HG02840 (cell line): ENCODE measurements around the gene SNX1.

ENCODE experiments used
- ATAC-seq: cut with Tn5 transposase; IDR thresholded peaks from one replicate; pipeline ENCODE4 v1.9.1; 2021; ENCODE audit warnings: mild to moderate bottlenecking, moderate library complexity, moderate number of reproducible peaks; ENCODE audit not compliant: unreplicated experiment, low FRiP score

SNX1 gene

DNA sequence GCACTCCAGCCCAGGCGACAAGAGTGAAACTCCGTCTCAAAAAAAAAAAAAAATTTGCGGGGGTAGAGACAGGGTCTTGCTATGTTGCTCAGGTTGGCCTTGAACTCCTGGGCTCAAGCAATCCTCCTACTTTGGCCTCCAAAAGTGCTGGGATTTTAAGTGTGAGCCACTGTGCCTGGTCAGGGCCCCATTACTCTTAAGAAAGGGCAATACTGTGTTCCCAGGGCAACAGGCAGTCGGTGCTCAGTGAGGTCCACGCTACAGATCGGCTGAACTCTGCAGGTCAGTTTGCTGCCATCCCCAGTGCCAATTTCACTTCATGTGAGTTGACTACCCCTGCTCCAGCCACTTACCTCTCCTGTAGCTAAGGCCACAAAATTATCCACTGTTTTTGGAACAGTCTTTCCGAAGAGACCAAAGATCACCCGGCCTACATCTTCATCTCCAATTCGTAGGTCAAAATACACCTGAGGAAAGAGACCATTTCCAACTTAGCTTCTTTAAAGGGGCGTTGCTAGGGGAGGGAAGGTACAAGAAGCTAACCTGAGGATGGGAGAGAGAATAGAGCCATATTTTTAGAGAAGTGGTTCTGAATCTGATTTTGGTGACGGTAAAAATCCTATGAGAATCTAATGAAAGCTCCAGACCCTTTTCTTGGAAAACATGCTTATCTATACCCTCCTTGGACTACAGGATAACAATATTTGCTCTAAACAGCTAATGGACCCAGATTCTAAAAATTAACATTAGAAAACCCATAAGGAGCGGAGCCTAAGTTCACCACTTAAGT, 66.1 kb downstream of the SNX1 start:
- no peak for ATAC-seq

DNA sequence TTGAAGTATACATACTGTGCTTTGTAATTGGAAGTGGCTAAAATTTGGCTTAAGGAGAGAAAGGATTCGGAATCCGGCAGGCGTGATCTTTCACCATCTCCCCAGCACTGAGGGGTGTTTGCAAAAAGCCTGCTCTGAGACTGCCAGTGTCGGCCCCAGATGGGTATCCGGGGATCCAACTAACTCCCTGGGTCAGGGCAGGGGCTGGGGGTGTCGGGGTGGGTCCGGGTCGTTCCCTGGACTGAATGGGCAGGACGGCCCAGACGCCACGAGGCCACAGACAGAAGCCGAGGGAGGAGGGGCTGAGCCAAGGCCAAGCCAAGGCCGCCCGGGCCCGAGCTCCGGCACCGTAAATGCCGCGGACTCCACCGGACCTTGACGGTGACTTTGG, 66.7 kb downstream of the SNX1 start:
- peak; percentile 23 for ATAC-seq

DNA sequence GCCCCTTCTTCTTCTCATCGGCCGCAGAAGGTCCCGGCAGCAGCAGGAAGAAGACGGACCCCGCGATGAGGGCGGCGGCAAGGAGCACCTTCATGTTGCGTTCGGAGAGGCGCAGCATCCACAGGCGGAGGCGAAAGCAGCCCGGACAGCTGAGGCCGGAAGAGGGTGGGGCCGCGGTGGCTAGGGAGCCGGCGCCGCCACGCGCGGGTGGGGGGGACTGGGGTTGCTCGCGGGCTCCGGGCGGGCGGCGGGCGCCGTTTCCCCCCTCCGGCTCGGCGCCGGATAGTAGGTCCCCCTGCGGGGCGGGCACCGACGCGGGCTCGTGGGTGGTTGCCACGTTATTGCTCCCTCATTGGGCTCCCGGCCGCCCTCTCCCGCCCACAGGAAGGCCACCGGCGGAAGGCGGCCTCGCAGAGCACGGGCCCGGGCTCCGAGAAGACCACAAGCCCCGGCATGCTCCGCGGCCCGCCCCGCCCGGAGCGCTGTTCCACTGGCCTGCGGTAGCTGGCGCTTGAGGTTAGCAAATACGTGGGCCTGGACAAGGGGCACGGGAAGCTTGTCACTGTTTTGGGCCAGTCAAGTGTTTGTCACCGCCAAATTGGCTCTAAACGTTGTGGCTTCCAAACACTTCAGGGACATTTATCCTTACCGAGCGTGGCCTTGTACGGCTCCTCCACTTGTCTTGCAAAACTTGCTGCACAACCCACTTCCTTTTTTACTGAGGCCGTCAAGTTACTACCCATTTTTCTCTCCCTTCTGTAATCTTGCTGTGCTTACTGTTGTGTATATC, 67.3 kb downstream of the SNX1 start, which contains the start of gene PPIB:
Gene PPIB, minus strand, starts transcription at position 154 of the 790 bp plus-strand sequence. Its CDS starts 36 bp downstream, at position 118.
- ATAC-seq: peak; percentile 86

DNA sequence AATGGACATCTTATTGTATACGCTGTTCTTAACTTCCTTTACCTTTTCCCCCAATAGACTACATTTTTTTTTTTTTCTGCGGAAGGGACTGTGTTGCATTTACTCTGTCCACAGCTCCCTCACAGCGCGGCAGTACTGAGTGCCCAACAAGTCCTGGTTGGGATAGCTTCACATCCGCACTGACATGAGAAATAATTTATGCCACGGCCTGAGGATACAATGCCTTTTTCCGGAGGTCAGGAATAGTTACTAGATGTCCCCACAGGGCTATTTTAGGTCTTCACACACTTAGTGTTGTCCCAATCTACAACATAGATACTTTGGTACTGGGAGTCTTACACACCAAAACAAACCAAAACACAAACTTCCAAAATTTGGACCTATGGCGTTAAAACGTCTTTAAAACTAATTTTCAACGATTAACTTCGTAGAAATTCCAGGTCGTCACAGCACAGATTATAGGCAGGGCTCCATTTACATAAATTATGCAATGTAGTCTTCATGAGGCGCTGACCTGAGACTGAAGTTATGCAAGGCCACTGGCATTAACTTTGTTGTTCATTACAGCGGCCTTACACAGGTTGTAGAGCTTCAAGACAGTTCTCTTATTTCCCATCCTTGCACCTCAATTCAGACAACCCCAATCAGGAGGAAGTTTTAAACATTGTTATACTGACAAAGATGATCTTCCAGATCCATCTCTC, 68.0 kb downstream of the SNX1 start:
- ATAC-seq: peak; percentile 3

DNA sequence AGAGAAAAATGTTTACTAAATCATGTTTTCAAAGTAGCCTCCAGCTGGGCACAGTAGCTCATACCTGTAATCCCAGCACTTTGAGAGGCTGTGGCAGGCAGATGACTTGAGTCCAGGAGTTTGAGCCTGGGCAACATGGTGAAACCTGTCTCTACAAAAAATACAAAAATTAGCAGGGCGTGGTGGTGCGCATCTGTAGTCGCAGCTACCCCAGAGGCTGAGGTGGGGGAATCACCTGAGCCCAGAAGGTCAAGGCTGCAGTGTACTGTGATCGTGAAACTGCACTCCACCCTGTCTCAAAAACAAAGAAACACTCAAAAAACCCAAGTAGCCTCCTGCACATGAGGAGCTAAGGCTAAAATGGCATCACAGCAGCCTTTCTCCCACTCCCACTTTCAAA, 68.7 kb downstream of the SNX1 start:
- no peak for ATAC-seq

DNA sequence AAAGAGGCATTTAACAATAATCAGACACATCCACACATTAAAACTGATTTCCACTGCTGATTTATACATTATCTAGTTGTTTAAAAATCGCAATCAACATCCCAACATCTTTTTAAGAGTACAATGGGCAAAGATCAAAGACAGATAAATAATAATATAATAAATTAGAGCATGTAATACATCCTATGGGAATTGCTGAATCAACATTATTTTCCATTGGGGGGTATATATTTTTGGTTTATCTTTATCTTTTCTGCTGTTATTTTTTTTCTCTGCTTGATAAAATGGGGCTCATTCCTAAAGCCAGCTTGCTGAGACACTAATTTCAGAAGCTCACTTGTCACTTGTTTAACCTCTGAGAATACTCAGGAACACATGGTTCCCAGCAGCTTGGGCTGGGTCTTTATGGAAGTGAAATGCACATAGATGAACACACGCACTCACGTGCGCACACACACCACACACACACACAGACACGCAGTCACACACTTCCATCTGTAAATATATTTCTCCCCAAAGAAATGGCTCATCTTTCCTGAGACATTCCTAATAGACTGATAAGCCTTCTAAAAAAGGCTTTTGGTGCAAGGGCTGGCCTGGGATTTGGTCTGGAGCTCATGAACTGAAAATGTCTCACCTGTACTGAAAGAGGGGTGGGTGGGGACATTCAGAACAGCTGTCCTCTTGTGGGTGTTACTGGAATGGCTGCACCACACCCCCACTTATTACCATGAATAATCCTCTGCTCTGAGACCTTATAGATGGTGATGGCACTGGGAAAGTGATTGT, 70.5 kb downstream of the SNX1 start:
- no peak for ATAC-seq

DNA sequence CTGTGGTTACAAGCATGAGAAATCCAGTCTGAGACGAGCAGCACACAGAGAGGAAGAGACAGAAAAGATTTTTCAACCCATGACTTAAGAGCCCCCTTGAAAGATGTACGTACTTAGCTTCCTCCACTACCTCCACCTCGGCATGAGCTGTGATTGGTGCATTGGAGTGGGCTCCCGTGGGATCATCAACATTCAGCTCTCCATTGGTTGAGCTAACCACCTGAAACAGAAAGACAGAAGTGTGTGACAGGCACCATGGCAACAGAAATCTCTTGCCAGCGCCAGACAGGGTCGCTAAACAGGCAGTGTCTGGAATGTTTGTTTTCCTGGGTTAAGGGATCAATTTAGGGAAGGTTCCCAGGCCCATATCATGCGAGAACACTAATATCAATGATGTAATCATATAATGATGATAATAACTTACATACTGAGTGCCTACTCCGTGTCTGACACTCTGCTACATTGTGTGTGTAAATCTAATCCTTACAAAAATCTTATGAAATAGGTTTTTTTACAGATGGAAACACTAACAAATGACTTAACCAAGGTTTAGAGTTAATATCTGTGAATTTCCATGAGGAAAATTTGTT, 84.5 kb downstream of the SNX1 start:
- ATAC-seq: peak; percentile 80

DNA sequence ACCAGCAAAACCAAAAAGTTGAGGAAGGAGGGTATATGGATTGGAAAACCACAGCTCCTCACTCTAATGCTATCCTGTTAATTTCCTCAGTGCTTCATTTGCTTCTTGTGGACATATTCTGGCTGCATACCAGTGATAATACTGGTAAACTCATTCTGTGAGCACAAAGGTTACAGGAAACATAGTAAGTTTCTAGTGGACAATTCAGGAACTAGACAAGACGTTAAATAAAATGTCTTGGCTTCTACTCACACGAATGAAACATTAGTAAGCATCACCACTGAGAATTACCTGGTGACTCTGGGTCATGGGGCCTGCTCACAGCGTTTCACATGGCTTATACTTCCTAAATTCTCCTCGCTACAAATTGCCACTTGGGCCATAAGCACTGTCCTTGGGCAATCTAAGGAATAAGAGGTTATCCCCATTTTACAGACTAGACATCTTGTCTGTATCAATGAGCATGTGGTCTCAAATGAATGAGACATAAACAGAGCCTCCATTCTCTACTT, 87.1 kb downstream of the SNX1 start:
- no peak for ATAC-seq

DNA sequence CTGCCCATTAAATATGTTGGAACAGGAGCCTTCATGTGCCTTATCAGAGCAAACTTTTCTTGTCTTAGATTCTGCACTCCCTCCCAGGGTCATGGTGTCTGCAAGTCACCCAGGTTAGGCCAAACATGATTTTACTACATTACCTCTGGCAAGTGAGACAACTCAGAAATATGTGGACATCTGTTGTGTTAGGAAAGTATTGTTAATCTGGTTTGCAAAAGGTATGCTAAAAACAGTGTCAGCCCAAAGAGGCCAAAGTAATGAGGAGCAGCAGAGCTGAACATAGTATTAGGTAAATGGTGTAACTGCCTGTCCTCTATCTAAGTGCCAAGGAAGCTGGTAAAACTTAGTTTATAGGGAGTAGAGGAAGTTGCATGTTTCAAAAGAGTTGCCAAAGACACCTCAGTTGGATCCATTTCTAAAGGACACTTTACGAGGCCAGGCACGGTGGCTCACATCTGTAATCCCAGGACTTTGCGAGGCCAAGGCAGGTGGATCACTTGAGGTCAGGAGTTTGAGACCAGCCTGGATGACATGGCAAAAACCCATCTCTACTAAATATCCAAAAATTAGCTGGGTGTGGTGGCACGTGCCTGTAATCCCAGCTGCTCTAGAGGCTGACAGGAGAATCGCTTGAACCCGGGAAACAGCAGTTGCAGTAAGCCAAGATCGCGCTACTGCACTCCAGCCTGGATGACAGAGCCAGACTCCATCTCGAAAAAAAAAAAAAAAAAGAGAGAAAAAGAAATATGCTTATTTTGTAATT, 89.5 kb downstream of the SNX1 start:
- ATAC-seq: no peak

DNA sequence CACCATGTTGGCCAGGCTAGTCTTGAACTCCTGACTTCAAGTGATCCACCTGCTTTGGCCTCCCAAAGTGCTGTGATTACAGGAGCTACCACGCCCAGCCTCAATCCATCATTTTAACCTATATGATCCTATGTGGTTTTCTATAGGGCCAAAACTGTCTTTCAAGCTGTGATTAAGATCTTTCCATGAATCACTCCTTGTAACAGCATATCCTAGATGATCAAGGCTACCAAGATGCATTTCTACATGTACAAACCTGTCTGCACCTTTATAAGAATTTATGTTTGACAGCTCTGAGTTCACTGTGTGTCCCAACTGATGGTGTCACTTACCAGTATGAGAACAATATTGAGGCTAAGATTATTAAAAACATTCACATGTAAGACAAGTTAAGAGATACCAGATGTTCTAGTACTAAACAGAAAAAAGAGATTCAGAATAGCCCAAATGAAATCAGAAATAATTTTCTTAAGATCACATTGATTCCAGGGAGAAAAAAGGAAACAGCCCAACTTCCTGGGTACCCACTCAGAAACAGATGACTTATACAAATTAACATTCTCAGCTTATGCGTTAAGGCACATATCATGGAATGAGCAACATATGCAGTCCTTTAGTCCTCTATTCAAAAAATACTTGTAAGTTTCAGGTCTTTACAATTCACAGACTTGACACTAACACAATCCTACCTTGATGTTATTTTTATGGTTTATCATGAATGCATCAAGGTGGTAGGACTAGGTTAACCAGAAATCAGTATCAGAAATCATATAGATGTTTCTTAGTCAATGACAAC, 91.8 kb downstream of the SNX1 start:
- no peak for ATAC-seq
